GM23338 (cell line): Measurements from ENCODE around the gene CYB561D2. TPM values are rescaled to one million over a fixed set of nuclear protein-coding genes. Genes with fewer than 3 reads are reported as not detected.

Experiments used
- ATAC-seq: fragments of 200-7000 bp; cut with Tn5 transposase; 3 replicates; pipeline ENCODE4 v1.9.1; 2020
- DNase-seq: peaks from one replicate; pipeline ENCODE4 v3.0.0-alpha.2; 2015; ENCODE audit warnings: low spot score
- H2AFZ ChIP-seq: fragments of 200-600 bp; sonication (generic); 2 replicates; pipeline ENCODE4 v1.8.0; 2016; ENCODE audit warnings: antibody characterized with exemption, mild to moderate bottlenecking, moderate library complexity
- H3F3A ChIP-seq: fragments of 200-600 bp; sonication (generic); replicated peaks from 2 replicates; pipeline ENCODE4 v1.8.0; 2017; ENCODE audit warnings: antibody characterized with exemption, mixed run types, low read depth
- H3K27ac ChIP-seq: fragments of 200-600 bp; sonication (generic); 2 replicates; pipeline ENCODE4 v1.6.1; 2016; ENCODE audit warnings: low read depth
- H3K27me3 ChIP-seq: fragments of 200-600 bp; sonication (generic); 2 replicates; pipeline ENCODE4 v1.8.0; 2016; ENCODE audit warnings: mild to moderate bottlenecking, mixed run types, moderate library complexity; ENCODE audit not compliant: insufficient read depth
- H3K36me3 ChIP-seq: fragments of 200-600 bp; sonication (generic); 2 replicates; pipeline ENCODE4 v1.8.0; 2016; ENCODE audit warnings: mild to moderate bottlenecking; ENCODE audit not compliant: insufficient read depth
- H3K4me1 ChIP-seq: fragments of 200-600 bp; sonication (generic); 2 replicates; pipeline ENCODE4 v1.8.0; 2016; ENCODE audit warnings: mild to moderate bottlenecking, moderate library complexity; ENCODE audit not compliant: insufficient read depth
- H3K4me2 ChIP-seq: fragments of 200-600 bp; sonication (generic); 2 replicates; pipeline ENCODE4 v1.7.1; 2017; ENCODE audit warnings: mixed run types
- H3K4me3 ChIP-seq: fragments of 200-600 bp; sonication (generic); 2 replicates; pipeline ENCODE4 v1.6.1; 2016; ENCODE audit warnings: mixed run types
- H3K79me2 ChIP-seq: fragments of 200-600 bp; sonication (generic); replicated peaks from 2 replicates; pipeline ENCODE4 v1.8.0; 2017; ENCODE audit warnings: mild to moderate bottlenecking; ENCODE audit not compliant: insufficient read depth
- H3K9me2 ChIP-seq: fragments of 200-600 bp; sonication (generic); 2 replicates; pipeline ENCODE4 v1.8.0; 2017; ENCODE audit not compliant: insufficient read depth
- H4K20me1 ChIP-seq: fragments of 200-600 bp; sonication (generic); replicated peaks from 2 replicates; pipeline ENCODE4 v1.8.0; 2017; ENCODE audit warnings: mild to moderate bottlenecking; ENCODE audit not compliant: insufficient read depth
- H3K27ac Mint-ChIP-seq: 2 replicates; pipeline ENCODE4 v1.8.0; 2020; ENCODE audit warnings: inconsistent platforms, mild to moderate bottlenecking, moderate library complexity, mixed read lengths
- H3K27me3 Mint-ChIP-seq: 3 replicates; pipeline ENCODE4 v1.8.0; 2022; ENCODE audit warnings: low read depth, mild to moderate bottlenecking, moderate library complexity, mixed read lengths, inconsistent platforms; ENCODE audit not compliant: insufficient read depth, poor library complexity
- H3K36me3 Mint-ChIP-seq: 3 replicates; pipeline ENCODE4 v1.8.0; 2021; ENCODE audit warnings: low read depth, mild to moderate bottlenecking, inconsistent platforms, moderate library complexity, mixed read lengths
- H3K4me1 Mint-ChIP-seq: 3 replicates; pipeline ENCODE4 v1.8.0; 2020; ENCODE audit warnings: mild to moderate bottlenecking, inconsistent platforms, mixed read lengths
- H3K4me3 Mint-ChIP-seq: 3 replicates; pipeline ENCODE4 v1.8.0; 2021; ENCODE audit warnings: moderate library complexity, mild to moderate bottlenecking, inconsistent platforms, mixed read lengths
- H3K9me3 Mint-ChIP-seq: 3 replicates; pipeline ENCODE4 v1.8.0; 2020; ENCODE audit warnings: moderate library complexity, mild to moderate bottlenecking, inconsistent platforms, mixed read lengths
- CTCF ChIP-seq, 2 experiments: fragments of 200-600 bp in 1 of 2; sonication (generic) in 1 of 2; conservative IDR thresholded peaks; 2 replicates each; pipeline versions ENCODE4 v1.5.1 to v1.6.1; 2016 to 2017; ENCODE audit warnings: antibody characterized with exemption in 2 of 2, low read depth in 2 of 2, mild to moderate bottlenecking in 2 of 2, moderate library complexity in 1 of 2
- EZH2 ChIP-seq: fragments of 200-600 bp; sonication (generic); IDR thresholded peaks from one replicate; pipeline ENCODE4 v1.8.0; 2017; ENCODE audit warnings: antibody characterized with exemption, mild to moderate bottlenecking, low read depth; ENCODE audit not compliant: unreplicated experiment
- EZH2phosphoT487 ChIP-seq: fragments of 200-600 bp; sonication (generic); IDR thresholded peaks from one replicate; pipeline ENCODE4 v1.8.1; 2018; ENCODE audit warnings: antibody characterized with exemption; ENCODE audit not compliant: unreplicated experiment
- JUNB ChIP-seq: IDR thresholded peaks from one replicate; pipeline ENCODE4 v1.6.1; 2016; ENCODE audit warnings: antibody characterized with exemption; ENCODE audit not compliant: unreplicated experiment
- NANOG ChIP-seq: IDR thresholded peaks from 2 replicates; pipeline ENCODE4 v1.6.1; 2016; ENCODE audit warnings: antibody characterized with exemption, borderline replicate concordance
- POLR2AphosphoS5 ChIP-seq: IDR thresholded peaks from 2 replicates; pipeline ENCODE4 v1.6.1; 2016; ENCODE audit warnings: antibody characterized with exemption, low read depth
- REST ChIP-seq: IDR thresholded peaks from one replicate; pipeline ENCODE4 v1.6.1; 2018; ENCODE audit warnings: antibody characterized with exemption; ENCODE audit not compliant: unreplicated experiment
- STAT1 ChIP-seq: IDR thresholded peaks from one replicate; pipeline ENCODE4 v1.6.1; 2016; ENCODE audit warnings: antibody characterized with exemption; ENCODE audit not compliant: unreplicated experiment
- ZNF114 ChIP-seq: fragments of 250-450 bp; sonication (Bioruptor Pico); IDR thresholded peaks from 2 replicates; pipeline ENCODE4 v1.5.0; 2020; ENCODE audit warnings: mild to moderate bottlenecking, moderate library complexity
- ZNF331 ChIP-seq: fragments of 250-450 bp; sonication (Bioruptor Pico); IDR thresholded peaks from 2 replicates; pipeline ENCODE4 v1.5.0; 2020; ENCODE audit warnings: low read depth, mild to moderate bottlenecking, moderate library complexity
- ZNF462 ChIP-seq: fragments of 250-450 bp; sonication (Bioruptor Pico); IDR thresholded peaks from 2 replicates; pipeline ENCODE4 v1.5.0; 2020; ENCODE audit warnings: mild to moderate bottlenecking, moderate library complexity
- polyA plus RNA-seq: library from polyadenylated mRNA; unstranded; fragments of >200 nt; fragmentation: Nextera tagmentation; extraction: Ambion mirVana; gene quantifications from 2 replicates; pipeline ENCODE4 v1.2.1, GENCODE V29; 2016
- total RNA-seq: library from RNA; depleted of rRNA; stranded (reverse); fragments of >200 nt; shearing (Covaris generic); gene quantifications from 2 replicates; pipeline ENCODE4 v1.2.3, GENCODE V29; 2014

Gene CYB561D2
- total and polyA plus RNA-seq, 2 experiments from 2014 or later, result 10.1 to 18.2 TPM

GRCh38 chr3:50341537-50341936, 9.1 kb upstream of the CYB561D2 start (continued):
- TF ChIP-seq ZNF462 (CRISPR knock-in tag) (no peak), ZNF331 (CRISPR knock-in tag) (no peak), EZH2phosphoT487 (no peak), JUNB (no peak), NANOG (no peak), POLR2AphosphoS5 (no peak), ZNF114 (no peak), STAT1 (no peak)

- peaks cover 12% of the 10 kb centered on the region for H3K4me1 ChIP-seq
- no peak for ATAC-seq
- Mint-ChIP-seq H3K27ac (no peak overlapping the region), H3K4me3 (no peak overlapping the region), H3K36me3 (no peaks in the 10 kb centered on the region; the same call in 2 of the 3 replicates), H3K27me3 (peaks cover 80% of the 10 kb centered on the region), H3K9me3 (peaks cover 3% of the 10 kb centered on the region; the same call in 1 of the 3 replicates), H3K4me1 (peaks cover 23% of the 10 kb centered on the region)
- no peak for DNase-seq
- no peak overlapping the region for H2AFZ ChIP-seq
- H3K4me3 ChIP-seq, result no peak overlapping the region
- H3K27ac ChIP-seq, result no peak overlapping the region
- H3K79me2 ChIP-seq, result no peaks in the 10 kb centered on the region
- no peaks in the 10 kb centered on the region for H3K9me2 ChIP-seq
- peaks cover 31% of the 10 kb centered on the region; the same call in 1 of the 2 replicates for H3F3A ChIP-seq
- H3K36me3 ChIP-seq, result no peaks in the 10 kb centered on the region
- H4K20me1 ChIP-seq, result no peaks in the 10 kb centered on the region
- peaks cover 78% of the 10 kb centered on the region for H3K27me3 ChIP-seq
- no peak overlapping the region for H3K4me2 ChIP-seq
- TF ChIP-seq STAT1 (no peak), REST (no peak), ZNF331 (CRISPR knock-in tag) (no peak), EZH2 (no peak), CTCF (conservative IDR thresholded peaks at IDR 0.05; ENCODE audit: low read depth in 2 of 2) (no peak), JUNB (no peak)
Observed at GRCh38 chr3:50341996-50342650, 8.5 kb upstream of the CYB561D2 start.
